HL-60 (cell line): Measurements from ENCODE around the gene ASPN.

Experiments
- CTCF ChIP-seq: IDR thresholded peaks from one replicate; pipeline ENCODE4 v1.5.1; 2011; ENCODE audit warnings: low read length, control low read depth, inconsistent platforms; ENCODE audit not compliant: insufficient read depth
- GABPA ChIP-seq: IDR thresholded peaks from 2 replicates; pipeline ENCODE4 v1.6.1; 2012; ENCODE audit warnings: low read depth
- POLR2AphosphoS5 ChIP-seq: IDR thresholded peaks from 2 replicates; pipeline ENCODE4 v1.6.1; 2012; ENCODE audit warnings: low read depth
- REST ChIP-seq: IDR thresholded peaks from 2 replicates; pipeline ENCODE4 v1.6.1; 2012; ENCODE audit warnings: low read depth; ENCODE audit not compliant: insufficient replicate concordance

GRCh38 chr9:92484563-92484962 is 2.3 kb upstream of the ASPN start:
- TF ChIP-seq POLR2AphosphoS5 (no peak), CTCF (no peak), GABPA (no peak), REST (no peak)
